ENCODE results near the gene FGF22.

DNA sequence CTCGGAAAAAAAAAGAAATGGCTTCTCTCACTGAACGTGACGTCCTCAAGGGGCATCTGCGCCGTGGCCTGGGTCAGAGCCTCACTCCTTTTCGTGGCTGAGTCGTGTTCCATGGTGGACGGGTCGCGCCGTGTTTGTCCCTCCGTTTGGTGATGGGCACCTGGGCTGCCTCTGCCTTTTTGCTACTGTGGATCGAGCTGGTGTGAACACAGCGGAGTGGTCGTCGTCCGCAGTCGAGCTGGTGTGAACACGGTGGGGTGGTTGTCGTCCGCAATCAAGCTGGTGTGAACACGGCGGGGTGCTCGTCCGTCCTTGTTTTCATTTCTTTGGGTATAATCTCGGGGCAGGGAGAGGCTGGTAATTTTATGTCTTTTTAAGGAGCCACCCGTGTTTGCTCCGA lies 38.4 kb upstream of the FGF22 start:
- TF ChIP-seq, protein P1, sequence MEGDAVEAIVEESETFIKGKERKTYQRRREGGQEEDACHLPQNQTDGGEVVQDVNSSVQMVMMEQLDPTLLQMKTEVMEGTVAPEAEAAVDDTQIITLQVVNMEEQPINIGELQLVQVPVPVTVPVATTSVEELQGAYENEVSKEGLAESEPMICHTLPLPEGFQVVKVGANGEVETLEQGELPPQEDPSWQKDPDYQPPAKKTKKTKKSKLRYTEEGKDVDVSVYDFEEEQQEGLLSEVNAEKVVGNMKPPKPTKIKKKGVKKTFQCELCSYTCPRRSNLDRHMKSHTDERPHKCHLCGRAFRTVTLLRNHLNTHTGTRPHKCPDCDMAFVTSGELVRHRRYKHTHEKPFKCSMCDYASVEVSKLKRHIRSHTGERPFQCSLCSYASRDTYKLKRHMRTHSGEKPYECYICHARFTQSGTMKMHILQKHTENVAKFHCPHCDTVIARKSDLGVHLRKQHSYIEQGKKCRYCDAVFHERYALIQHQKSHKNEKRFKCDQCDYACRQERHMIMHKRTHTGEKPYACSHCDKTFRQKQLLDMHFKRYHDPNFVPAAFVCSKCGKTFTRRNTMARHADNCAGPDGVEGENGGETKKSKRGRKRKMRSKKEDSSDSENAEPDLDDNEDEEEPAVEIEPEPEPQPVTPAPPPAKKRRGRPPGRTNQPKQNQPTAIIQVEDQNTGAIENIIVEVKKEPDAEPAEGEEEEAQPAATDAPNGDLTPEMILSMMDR (IDR thresholded peaks at IDR 0.05), result no peak
- TF ChIP-seq POLR2A (IDR thresholded peaks at IDR 0.05), result no peak
